Measurements from ENCODE around the gene FBLN1. TPM values are rescaled to one million over a fixed set of nuclear protein-coding genes. Genes with fewer than 3 reads are reported as not detected.

FBLN1 gene
- total and polyA plus RNA-seq, 9 donors: 62.7 to 394 (median 189) TPM

DNA sequence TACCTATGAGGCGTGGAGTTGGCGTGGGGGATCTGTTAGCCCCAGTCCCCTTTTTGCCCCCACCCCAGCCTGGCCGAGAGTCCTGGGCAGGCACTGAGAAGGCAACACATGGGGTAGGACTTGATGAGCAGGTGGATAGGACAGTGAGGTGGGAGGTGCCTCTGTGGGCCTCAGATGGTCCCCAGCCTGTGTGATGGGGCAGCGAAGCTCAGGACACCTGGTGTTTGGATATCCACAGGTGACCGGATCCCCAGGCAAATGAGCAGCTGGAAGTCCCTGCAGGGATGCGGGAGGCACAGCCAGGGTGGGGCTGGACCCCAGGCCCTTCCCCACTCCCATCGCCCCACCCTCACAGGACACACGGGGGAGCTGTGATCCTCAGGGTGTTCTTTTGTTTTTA, 9.7 kb downstream of the FBLN1 start:
- H3K4me3 ChIP-seq: no peak overlapping the region
- 45 to 60% (median 53%) methylated on average over 8 of the region's 8 CpGs for WGBS, 3 donors
- H3K36me3 ChIP-seq: no peaks in the 10 kb centered on the region
- intact Hi-C loops (cut with DNase I): loop anchor here in 2 of 4 donors (5.0 kb wide), 2 partner anchors 35 to 40 kb away; no protein-coding TSS in a partner anchor
- DNase-seq: no peak
- no peaks in the 10 kb centered on the region for H3K27me3 ChIP-seq
- TF ChIP-seq EP300 (IDR thresholded peaks at IDR 0.05) (no peak), POLR2A (IDR thresholded peaks at IDR 0.05) (no peak), CTCF (IDR thresholded peaks at IDR 0.05) (no peak)
- H3K9me3 ChIP-seq: no peaks in the 10 kb centered on the region
- H3K4me1 ChIP-seq (ENCODE audit: insufficient read depth): peaks cover 21% of the 10 kb centered on the region
- peak overlapping the region; percentile 60 to 67 for H3K27ac ChIP-seq

- H3K4me1 ChIP-seq (ENCODE audit: insufficient read depth): peaks cover 21% of the 10 kb centered on the region
- no peaks in the 10 kb centered on the region for H3K36me3 ChIP-seq
- 58 to 75% (median 65%) methylated on average over 8 to 9 of the region's 9 CpGs for WGBS, 3 donors
- H3K27me3 ChIP-seq: no peaks in the 10 kb centered on the region
- H3K27ac ChIP-seq: no peak overlapping the region
- no peaks in the 10 kb centered on the region for H3K9me3 ChIP-seq
- DNase-seq: no peak
- intact Hi-C loops (cut with DNase I): no loop called here
- TF ChIP-seq POLR2A (IDR thresholded peaks at IDR 0.05): no peak
- no peak for TF ChIP-seq CTCF (IDR thresholded peaks at IDR 0.05)
- TF ChIP-seq EP300 (IDR thresholded peaks at IDR 0.05): no peak
- H3K4me3 ChIP-seq: no peak overlapping the region
Observed at GRCh38 chr22:45515676-45516075, 13.0 kb downstream of the FBLN1 start.

- no peaks in the 10 kb centered on the region for H3K36me3 ChIP-seq
- no peaks in the 10 kb centered on the region for H3K27me3 ChIP-seq
- DNase-seq: no peak
- TF ChIP-seq POLR2A (IDR thresholded peaks at IDR 0.05) (no peak), EP300 (IDR thresholded peaks at IDR 0.05) (no peak), CTCF (IDR thresholded peaks at IDR 0.05) (no peak)
- no peak overlapping the region for H3K27ac ChIP-seq
- WGBS, 3 donors: 46 to 52% (median 48%) methylated on average over 7 of the region's 7 CpGs
- peaks cover 21% of the 10 kb centered on the region for H3K4me1 ChIP-seq (ENCODE audit: insufficient read depth)
- no peak overlapping the region for H3K4me3 ChIP-seq
- intact Hi-C loops (cut with DNase I): no loop called here
- H3K9me3 ChIP-seq: no peaks in the 10 kb centered on the region
Observed at GRCh38 chr22:45516163-45516562, 13.5 kb downstream of the FBLN1 start.

GRCh38 chr22:45516923-45517675, 14.4 kb downstream of the FBLN1 start:
- H3K9me3 ChIP-seq: no peaks in the 10 kb centered on the region
- no peak overlapping the region for H3K4me3 ChIP-seq
- TF ChIP-seq POLR2A (IDR thresholded peaks at IDR 0.05) (no peak), CTCF (IDR thresholded peaks at IDR 0.05) (no peak), EP300 (IDR thresholded peaks at IDR 0.05) (no peak)
- intact Hi-C loops (cut with DNase I): no loop called here
- 67 to 76% (median 68%) methylated on average over 18 of the region's 18 CpGs for WGBS, 3 donors
- H3K4me1 ChIP-seq (ENCODE audit: insufficient read depth): peaks cover 19% of the 10 kb centered on the region
- no peaks in the 10 kb centered on the region for H3K36me3 ChIP-seq
- no peak for DNase-seq
- no peak overlapping the region for H3K27ac ChIP-seq
- H3K27me3 ChIP-seq: no peaks in the 10 kb centered on the region
